ENCODE results near the gene SCGB3A1.

The SCGB3A1 gene

DNA sequence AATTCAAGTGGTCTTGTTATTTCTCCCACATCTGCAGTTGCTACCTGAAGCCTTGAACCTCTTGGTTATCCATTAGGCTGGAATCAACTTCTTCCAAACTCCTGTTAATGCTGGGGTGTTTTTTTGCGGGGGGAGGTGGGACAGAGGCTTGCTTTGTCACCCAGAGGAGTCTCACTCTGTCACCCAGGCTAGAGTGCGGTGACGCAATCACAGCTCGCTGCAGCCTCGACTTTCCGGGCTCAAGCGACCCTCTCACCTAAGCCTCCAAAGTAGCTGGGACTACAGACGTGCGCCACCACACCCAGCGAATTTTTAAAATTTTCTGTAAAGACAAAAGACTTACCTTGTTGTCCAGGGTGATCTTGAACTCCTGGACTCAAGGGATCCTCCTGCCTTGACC lies 4.4 kb downstream of the SCGB3A1 start:
- no peak for DNase-seq (ENCODE audit: low spot score)

DNA sequence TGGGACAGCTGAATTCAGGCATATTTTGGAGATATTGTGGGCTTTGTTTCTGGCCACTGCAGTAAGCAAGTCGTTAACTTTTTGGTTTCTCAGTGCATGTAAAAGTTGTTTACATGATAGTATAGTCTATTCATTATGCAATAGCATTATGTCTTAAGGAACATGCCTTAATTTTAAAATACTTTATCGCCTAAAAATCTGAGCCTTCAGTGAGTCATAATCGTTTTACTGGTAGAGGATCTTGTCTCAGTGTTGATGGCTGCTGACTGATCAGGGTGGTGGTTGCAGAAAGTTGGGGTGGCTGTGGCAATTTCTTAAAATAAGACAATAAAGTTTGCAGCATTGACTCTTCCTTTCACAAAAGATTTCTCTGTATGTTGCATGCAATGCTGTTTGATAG lies 5.1 kb downstream of the SCGB3A1 start:
- DNase-seq (ENCODE audit: low spot score) = no peak

DNA sequence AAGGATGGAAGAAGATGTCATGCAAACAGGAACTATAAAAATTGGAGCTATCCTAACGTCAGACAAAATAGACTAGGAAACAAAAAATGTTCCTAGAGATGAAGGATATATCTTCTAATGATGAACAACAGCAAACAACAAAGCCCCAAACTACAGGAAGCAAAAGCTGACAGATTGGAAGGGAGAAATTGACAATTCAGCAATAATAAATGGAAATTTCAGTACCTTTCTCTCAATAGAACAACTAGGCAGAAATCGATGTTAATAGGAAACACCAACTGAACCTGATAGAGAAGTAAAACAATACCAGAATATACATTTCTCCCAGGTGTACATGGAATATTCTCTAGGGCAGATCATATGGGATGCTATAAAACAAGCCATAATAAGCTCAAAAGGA lies 7.6 kb downstream of the SCGB3A1 start:
- DNase-seq (ENCODE audit: low spot score) = no peak

DNA sequence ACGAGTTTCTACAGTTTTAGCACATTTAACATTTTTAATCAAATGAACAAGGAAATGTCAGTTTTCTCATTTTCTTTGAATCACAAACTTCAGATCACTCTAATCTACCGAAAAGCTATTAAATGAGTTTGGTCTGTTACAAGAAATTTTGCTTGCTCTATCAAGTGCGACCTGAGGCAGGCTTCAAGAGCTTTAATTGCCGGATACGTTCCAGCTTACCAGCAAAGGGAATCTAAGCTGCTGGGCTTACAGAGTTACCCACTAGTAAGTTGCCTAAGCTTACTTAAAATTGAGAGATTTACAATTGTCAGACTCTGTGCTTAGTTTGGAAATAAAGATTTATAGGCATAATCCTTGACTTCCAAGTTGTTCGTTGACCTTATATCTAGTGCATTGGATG lies 10.6 kb downstream of the SCGB3A1 start:
- DNase-seq (ENCODE audit: low spot score) = no peak

DNA sequence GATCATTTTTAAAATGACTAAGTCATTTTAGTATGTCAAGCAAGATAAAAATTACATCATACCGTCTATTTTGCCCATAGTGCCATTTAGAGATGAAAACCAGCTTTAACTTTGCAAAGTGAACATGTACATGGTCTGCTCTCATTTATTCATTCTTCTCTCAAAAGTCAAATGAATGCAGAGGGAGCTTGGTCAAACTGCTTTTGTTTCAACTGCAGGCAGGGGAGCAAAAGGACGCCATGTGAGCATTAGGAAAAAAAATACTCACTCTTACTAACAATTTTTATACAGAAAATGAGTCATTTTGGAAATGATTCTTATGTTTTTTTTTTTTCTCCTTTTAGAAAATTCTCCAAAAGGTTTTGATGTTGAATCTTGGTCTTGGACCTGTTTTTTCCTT lies 15.7 kb downstream of the SCGB3A1 start:
- no peak for DNase-seq (ENCODE audit: low spot score)

DNA sequence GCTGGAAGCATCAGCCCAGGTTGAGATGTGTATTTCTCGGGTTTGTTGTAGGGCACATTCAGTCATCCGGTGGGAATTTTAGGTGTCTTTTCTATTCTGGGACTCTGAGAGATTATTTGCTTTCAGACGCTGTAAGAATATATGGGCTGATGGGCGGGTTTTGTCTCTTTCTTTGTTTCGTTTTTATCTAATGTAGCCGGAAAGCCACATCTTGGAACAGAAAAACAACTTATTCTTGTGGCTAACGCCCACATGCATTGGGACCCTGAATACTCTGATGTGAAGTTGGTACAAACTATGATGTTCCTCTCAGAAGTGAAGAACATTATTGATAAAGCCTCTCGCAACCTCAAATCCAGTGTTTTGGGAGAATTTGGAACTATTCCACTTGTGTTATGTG lies 22.4 kb downstream of the SCGB3A1 start:
- no peak for DNase-seq (ENCODE audit: low spot score)

DNA sequence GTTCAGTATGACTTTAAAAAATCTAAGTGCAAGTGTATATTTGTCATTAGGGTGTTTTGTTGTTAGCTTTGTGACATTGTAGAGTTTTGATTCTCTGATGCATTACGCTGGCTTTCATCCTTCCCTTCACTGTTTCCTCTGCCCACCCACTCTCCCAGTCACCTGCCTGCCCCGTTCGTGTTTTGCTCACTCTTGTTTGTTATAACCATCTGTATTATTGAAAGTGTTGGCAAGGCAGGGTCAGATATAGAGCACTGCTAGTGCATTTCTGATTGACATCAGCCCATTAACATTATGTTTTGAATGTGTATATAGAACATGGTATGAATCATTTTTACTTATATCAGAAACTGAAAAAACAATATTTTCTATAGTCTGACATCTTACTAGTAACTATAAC lies 27.3 kb downstream of the SCGB3A1 start:
- DNase-seq (ENCODE audit: low spot score) = no peak

DNA sequence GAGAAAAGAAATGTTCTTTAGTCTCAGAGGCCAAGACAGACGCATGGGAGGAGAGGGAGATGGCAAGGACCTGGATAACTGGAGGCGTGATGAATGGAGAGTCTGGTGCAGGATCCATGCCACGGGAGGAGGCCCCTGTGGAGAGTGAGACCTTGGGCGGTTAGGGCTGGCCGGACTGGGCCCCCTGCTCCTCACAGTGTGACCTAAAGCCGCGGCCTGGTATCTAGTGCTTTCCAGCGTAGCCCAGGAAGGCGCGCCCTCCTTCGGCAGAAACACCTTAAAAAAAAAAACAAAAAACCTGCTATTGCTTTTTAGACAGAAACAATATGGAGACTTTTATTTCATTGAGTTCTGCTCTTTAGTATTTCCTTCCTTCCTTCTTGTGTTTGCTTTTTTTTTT lies 33.1 kb downstream of the SCGB3A1 start:
- DNase-seq (ENCODE audit: low spot score) = no peak

DNA sequence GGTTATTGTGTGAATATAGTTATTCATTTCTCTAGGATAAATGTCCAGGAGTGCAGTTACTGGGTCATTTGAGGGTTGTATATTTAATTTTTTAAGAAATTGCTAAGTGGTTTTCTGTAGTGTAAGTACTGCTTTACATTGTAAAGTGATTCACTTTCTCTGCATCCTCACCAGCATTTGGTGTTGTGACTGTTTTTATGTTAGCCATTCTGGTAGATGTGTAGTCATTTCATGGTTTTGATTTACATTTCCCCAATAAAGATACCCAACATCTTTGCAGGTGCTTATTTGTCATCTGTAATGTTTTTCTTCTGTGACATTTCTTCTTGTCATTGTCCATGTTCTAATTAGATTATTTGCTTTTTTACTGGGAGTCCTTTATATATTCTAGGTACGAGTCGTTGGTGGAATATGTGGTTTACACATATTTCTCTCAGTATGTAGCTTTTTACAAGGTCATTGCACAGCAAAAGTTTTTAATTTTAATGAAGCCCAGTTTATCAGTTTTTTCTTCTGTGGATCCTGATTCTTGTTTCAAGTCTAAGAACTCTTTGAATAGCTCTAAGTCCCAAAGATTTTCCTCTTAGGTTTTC lies 34.0 kb downstream of the SCGB3A1 start:
- no peak for DNase-seq (ENCODE audit: low spot score)

DNA sequence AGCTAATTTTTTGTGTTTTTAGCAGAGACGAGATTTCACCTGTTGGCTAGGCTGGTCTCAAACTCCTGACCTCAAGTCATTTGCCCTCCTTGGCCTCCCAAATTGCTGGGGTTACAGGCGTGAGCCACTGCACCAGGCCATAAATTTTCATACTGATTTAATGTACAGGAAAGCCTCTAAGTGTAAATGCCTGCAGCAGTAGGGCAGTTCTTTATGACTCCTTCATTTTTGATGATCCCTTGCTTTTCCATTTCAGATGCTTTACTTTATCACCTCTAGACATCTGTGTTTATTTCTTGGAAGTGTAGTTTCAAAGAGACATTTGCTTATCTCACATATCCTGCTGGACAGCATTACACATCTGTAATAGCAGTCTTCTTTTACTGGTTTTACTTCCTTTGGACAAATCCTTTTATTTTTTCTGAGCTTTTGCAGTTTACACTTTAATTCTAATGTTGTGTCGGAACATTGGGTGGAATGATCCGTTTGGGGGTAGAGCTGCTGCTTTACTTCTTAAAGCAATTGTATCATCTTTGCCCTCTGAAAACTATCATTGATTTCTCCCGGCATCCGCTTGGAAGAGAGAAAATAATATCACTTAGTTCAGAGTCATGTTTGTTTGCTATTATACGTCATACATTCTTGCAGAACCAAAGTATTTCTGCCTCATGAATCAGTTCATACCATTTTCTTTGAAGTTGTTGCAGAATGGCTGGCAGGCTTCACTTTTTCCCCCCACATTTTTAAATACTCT lies 36.0 kb downstream of the SCGB3A1 start:
- DNase-seq (ENCODE audit: low spot score) = no peak

DNA sequence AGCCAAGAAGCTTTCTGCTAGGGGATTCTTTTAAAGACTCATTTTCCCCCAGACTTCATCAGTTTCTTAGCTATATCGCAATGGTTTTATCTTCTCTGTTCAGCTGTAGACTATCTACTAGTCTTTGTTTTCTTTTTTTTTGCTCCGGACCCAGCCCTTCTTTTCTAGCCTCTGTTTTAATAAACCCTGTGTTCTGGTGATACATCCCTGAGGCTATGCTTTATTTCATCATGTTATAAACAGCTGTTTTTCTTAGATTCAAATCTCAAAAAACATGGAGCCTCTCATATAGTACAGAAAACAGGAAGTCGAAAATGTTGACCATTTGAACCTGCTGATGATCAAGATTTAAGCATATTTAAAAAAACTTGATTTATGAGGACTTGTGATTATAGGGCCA lies 37.8 kb downstream of the SCGB3A1 start:
- no peak for DNase-seq (ENCODE audit: low spot score)

DNA sequence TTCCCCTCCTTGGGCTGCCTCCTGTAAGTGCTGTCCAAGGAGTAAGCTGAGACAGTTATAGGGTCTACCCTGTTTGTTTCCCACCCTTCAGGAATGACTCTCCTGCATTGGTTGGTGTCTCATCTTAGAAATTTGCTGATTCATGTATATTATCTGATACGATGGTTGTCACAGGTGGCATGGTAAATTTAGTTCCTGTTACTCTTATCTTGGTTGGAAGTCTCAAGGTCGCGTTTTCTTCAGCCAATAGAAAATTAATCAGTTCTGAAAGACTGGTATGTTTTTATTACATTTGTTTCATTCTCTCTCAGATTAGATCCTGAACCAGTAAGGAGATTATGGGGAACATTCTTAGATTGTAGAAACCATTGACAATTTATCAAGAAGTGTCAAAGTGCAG lies 42.7 kb downstream of the SCGB3A1 start:
- DNase-seq (ENCODE audit: low spot score) = no peak

DNA sequence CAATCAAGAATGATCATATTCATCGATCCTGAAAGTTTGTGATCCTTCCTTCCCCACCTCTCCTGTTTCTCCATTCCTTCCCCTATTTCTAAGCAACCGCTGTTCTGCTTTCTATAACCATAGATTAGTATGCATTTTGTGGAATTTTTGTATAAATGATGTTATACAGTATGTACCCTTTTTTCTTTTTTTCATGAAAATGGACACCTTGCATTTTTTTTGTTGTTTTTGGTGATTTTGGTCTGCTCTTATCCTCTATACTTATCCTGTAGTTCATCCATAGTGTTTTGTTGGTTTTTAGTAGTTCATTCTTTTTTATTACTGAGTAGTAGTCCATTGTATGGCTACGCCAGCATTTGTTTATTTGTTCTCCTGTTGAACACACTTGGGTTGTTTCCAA lies 46.1 kb downstream of the SCGB3A1 start:
- no peak for DNase-seq (ENCODE audit: low spot score)

DNA sequence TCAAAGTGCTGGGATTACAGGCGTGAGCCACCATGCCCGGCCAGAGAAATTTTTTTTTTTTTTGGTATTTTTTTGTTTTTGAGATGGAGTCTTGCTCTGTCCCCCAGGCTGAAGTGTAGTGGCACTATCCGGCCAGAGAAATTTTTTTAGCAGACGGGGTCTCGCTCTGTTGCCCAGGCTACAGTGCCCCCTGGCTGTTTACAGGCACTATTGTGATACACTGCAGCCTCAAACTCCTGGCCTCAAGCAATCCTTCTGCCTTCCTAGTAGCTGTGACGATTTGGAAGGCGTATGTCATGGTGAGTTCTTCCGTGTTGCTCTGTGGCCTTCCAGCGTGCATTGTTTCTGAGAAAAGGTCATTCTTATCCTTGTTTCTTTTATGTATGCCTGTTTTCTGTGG lies 49.6 kb downstream of the SCGB3A1 start:
- no peak for DNase-seq (ENCODE audit: low spot score)

All from AG20443 (cell line).